GM19099 (cell line): Measurements from ENCODE around the gene NETO1.

Experiments
- POLR2A ChIP-seq: IDR thresholded peaks from 3 replicates; pipeline ENCODE4 v1.6.1; 2011; ENCODE audit warnings: low read depth; ENCODE audit not compliant: insufficient read length; ENCODE audit errors: extremely low read depth

Gene NETO1

DNA sequence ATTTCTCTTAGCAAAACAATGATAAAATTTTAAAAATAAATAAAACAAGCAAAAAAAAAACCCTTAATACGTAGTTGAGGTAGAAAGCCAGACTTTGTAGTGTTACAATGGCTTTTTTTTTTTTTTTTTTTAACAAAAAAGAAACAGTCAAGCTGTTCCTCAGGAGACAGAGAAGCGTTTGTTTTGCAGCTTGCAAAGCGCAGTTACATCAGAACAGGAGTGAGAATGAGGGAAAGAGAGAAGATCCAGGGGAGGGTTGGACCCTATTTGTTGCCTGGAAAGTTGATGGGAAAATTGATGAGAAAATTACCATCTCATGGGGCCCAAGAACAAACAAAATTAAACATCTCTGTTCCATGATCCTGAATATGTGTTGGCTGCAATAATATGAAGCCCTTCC is 146.5 kb downstream of the NETO1 start:
- TF ChIP-seq POLR2A, result no peak

DNA sequence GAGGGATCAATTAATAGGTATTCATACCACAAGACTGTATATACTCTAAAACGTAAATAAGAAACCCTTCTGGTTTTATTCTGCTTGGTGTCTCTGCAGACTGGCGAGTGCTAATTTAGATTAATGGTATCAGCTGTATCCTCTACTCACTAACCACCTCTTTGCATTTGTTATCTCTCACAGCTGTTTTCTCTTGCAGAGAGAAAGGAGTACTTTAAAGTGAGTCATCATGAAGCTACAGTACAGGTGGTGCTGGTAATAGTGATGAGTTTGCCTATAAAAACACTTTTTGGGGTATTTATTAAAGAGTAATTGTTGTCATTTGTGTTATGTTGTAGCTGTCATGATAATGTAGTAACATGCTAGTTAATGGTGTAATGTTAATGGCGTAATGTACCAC is 147.7 kb downstream of the NETO1 start:
- no peak for TF ChIP-seq POLR2A

DNA sequence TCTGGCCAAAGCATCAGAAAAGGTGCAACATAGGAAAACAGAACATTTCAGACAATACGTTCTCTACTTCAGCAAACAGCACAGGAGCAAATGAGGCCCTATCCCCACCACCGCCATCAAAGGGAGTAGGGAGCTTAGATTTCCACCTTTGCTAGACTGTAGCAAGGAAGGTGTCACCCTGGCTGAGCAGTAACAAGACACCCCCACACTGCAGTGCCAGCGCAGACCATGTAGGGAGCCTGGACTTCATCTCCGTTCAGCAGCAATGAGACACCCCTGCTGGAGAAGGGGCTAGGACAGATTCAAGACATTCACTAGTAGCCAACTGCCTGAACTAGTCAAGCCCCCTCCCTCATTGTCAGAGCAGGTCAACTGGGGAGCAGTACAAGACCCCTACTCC is 163.6 kb downstream of the NETO1 start:
- TF ChIP-seq POLR2A, result no peak

DNA sequence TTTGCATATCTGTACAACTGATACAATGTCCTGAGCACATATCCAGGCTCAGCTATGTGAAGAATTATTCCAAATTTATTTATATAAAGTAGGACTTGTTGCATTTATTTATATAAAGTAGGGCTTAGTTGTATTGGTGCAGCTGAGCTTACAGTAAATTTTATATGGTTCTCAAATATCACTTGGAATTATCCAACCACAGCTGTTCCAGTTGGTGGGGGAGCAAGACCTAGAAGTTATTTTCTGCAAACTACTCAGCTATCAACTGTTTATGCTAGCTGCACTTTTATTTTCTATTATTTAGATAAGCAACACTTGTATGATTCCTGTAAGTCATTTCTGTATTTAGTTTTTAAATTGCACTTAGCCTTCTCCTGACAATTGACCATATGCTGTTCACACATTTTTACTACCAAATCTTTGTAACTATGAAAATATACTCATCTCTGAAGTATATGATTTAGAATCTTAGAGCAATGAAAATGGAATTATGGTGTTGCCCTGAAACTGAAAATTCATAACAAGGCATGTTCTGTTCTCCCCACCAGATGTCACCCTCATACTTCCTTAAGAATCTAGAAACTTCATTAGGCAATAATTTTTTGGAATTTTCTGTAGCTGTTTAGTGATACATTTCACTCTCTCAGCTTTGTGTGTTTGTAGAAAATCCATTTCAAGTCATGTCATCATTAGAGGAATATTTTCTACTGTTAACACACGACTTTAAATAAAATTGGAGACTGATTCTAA is 166.7 kb downstream of the NETO1 start:
- no peak for TF ChIP-seq POLR2A

DNA sequence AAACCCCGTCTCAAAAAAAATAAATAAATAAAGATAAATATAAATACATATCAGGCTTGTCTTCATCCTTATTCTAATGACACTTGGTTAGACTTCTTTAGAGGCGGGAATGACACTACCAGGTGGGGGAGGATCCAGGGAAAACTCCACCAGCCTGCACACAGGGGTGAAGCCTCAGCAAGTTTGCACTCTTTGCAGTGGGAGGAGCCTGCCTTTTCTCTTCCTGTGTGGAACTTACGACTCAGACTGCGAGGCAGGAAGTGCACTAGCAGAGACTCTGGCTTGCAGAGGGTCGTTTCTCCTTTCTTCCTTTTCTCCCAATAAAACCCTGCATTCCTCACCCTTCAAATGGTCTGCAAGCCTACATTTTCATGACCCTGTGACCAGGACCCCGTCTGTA is 170.1 kb downstream of the NETO1 start:
- no peak for TF ChIP-seq POLR2A

DNA sequence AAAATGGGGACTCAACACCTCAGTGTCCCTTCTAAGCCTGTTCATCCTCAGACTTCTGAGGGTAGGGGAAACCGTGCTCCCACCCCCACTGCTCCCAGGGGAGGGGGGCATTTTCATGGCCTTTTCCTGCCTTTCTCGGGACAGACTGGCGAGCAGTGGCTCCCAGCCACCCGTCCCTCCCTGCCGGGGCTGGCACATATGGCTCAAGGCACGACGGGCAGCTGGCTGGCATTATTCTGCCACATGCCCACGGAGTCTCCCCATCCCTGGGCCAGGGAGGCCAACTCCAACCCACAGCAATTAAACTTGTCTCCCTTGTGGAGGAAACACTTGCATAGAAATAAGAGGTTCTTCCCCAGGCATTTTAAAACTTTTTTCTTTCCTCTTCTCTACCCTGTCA is 175.2 kb downstream of the NETO1 start:
- no peak for TF ChIP-seq POLR2A
